Erythroblast (primary cell): Measurements from ENCODE around the gene UBE2F.

Experiments used
- GATA1 ChIP-seq: IDR thresholded peaks from 2 replicates; pipeline ENCODE4 v1.6.1; 2011; ENCODE audit warnings: low read depth, mild to moderate bottlenecking, control low read depth, low read length, moderate library complexity
- POLR2A ChIP-seq: IDR thresholded peaks from 2 replicates; pipeline ENCODE4 v1.6.1; 2011; ENCODE audit warnings: mild to moderate bottlenecking, low read length

DNA sequence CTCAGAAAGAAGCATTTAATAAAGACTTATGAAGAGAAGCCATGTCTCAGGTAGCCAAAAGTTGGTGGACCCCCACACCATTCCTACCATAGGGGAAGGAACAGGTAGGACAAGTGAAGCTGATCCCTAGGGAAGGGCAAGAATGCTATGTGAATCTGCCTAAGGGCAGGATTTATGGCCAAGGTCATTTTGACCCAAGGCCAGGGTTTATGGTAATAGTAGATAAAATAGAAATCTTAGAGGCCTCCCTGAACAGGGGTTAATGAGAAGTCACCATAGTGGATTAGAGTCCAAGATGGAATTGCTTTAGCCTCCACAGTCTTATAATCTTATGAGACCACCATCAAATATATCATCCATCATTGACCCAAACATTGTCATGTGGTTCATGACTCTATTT lies 26.0 kb upstream of the UBE2F start:
- TF ChIP-seq POLR2A, result no peak
- no peak for TF ChIP-seq GATA1
